GM18517 (cell line): ENCODE results near the gene FUT6.

Experiments used
- ATAC-seq: cut with Tn5 transposase; IDR thresholded peaks from one replicate; pipeline ENCODE4 v1.9.1; 2021; ENCODE audit warnings: mild to moderate bottlenecking, moderate library complexity; ENCODE audit not compliant: unreplicated experiment

Gene FUT6

DNA sequence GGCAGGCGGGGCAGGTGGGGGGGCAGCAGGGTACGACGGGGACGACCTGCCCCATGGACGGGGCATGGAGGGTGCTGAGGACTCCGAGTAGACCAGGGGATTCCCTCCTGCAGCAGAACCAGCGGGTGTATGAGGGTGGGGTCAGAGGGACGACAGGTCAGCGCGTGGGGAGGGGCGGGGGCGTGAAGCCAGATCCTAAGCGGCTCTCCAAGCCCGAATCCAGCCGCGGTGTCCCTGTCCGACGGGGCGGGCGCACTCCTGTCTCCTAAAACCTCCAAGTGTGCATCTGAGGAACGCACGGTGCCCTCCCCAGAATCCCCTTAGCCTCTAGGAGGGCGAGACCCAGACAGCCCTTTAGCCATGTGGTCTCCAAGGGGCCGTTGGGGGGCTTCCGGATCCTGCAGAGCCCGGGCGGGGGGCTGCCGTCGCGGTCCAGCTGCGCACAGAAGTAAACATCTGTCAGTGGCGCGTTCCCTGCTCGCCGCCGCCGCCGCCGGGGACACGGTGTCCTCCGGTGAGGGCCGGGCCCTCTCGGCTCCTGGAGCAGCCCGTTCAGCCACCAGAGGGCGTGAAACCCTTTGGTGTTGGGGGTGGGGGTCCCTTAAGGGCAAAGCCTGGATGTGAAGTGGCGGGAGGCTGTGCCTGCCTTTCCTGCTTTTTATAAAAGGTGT is 33.9 kb downstream of the FUT6 start:
- no peak for ATAC-seq

DNA sequence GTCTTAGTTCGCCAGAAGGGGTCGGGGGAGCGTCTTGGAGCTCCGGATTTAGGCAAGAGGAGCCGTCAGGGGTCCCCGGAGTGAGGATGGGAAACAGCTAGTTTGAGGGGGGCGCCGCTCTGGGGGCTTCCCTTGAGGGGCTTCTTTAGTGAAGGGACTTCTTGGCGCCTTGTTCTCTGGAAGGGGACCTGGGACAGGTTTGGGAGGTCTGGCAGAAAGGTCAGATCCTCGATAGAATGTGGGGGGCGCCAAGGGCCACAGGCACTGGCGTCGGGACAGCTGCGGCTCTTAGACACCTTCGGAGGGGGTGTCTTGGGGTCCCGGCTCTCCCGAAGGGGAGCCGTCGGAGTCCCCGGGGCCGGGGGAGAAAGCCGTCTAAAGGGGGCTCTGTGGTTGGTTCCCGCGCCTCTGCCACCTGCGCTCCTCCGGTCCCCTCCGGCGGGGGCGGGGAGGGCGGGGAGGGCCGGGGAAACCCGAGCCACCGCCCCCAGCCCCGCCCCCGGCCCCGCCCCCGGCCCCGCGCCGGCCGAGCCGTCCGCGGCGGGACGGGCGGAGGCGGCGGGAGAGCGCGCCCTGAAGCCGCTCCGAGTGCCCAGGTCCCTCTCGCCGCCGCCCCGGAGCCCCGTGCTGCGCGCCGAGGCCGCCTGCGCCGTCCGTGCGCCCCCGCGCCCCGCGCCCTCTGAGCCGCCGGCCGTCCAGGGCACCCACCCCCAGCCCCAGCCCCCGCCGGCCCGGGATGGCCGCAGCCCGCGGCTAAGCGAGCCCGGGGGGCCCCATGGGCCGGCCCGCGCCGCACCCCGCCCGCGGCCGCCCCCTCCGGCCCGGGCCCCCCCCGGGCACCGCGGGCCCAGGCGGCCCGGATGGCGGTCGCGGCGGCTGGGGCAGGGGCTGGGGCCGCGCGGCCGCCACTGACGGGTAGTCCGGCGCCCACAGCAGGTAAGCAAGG is 34.7 kb downstream of the FUT6 start, which contains the start of gene NRTN:
NRTN (plus strand) TSS at position 552 of the 946 bp plus-strand sequence. CDS start 19,099 bp downstream, outside the sequence.
- ATAC-seq: no peak

DNA sequence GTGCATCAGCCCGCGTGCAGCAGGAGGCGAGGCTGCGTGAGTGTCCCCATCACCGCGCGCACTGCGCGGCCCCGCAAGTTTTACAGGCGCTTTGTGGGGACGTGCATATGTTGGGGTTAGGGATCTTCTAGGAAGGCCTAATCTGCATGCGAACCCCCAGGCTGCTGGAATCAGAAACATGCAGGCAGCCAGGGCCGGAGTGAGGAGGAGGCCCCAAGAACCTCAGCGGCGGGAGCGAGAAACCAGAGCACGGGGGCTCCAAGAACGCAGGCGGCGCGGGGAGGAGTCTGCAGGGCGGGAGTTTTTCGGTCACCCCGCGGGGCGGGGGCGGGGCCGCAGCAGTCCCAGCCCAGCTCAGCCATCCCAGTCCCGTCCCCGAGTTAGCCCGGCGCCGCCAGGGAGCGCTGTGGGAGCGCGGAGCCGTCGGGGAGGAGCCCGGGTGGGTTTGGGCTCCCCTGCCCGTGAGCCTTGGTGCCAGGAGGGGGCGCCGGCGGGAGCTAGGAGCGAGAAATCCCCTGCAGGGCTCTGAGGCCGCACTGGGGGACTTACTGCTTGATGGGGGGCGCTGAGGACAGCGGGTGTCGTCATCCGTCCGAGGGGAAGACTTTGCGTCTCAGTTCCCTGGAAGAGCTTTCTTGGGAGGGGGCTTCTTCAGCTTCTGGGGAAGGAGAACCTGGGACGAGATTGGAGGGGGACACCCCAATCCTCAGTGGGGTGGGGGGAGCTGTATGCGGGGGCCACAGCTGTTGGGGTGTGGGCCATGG is 35.6 kb downstream of the FUT6 start:
- ATAC-seq: no peak

DNA sequence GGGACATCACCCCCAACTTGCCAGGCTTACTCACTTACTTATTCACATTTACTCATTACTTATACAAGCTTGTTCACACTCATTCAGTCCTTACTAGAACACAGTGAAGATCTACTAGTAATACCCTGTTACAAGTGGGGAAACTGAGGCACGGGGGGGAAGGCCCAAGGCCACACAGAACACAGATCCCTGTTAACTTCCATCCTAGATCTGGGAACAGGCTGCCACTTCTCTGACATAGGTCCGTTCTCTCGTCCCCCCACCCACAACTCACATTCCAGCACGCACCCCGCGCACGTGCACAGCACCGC is 36.1 kb downstream of the FUT6 start:
- ATAC-seq: no peak

DNA sequence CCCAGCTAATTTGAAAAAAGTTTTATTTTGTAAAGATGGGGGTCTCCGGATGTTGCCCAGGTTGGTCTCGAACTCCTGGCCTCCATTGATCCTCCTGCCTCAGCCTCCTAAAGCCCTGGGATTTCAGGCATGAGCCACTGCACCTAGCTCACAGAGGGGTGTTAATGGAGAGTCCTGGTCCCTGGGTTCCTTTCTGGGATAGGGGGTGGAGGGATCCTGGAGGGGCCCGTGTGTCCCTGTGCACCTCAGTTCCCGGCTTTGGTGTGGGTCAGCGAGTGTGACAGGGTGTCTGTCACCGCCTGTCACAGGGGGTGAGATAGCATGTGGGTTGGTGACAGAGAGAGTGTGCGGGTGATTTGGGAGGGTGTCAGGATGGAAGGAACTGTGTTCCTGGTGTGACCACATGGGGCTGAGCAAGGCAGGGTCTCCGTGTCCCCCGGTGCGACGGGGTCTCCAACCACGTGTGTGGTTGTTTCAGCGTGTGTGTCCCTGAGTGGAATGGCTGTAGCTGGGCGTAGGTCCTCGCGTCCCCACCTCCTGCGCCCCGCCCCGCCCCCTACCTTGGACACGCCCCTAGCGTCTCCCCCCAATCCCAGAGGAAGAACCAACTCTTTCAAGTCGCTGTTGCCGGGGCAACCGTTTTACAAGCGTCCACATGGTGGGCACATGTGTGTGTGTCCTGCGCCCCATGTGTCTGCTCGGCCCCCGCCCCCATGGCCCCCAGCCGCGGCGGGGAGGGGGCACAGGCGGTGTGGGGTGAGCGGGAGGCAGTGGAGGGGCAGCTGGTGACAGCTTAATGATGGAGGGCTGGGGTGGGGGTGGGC is 37.5 kb downstream of the FUT6 start:
- no peak for ATAC-seq

DNA sequence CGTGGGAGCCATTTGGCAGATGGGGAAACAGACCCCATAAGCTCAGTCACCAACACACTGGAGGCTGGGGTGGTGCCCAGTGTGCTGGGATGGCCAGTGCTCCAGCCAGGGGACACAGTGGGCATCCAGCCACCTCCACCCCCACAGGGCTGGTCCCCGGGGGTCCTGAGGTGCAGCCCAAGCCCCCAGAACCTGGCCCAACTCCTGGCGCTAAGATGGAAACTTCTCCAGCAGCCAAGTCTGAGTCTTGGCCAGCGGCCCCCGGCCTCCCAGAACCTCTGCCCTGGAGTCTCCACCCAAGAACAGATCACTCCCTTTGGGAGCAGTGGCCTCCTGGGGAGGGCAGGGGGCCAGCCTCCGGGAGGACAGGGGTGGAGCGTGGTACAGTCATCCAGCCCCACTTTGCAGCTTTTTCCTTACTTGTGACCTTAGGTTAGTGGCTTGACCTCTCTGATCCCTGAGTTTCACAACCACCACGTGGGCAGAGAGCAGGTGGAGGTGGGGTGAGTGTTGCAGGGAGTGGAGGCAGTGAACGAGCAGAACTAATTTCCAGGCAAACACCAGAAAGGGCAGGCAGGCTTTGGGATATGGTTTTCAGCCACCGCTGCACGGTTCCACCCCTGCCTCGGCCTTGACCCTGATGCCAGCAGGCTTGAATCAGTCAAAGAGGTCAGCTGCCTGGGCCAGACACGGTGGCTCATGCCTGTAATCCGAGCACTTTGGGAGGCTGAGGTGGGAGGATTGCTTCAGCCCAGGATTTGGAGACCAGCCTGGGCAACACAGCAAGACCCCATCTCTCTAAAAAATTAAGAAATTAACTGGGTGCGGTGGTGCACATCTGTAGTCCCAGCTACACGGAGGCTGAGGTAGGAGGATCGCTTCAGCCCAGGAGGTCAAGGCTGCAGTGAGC is 38.9 kb downstream of the FUT6 start:
- no peak for ATAC-seq

DNA sequence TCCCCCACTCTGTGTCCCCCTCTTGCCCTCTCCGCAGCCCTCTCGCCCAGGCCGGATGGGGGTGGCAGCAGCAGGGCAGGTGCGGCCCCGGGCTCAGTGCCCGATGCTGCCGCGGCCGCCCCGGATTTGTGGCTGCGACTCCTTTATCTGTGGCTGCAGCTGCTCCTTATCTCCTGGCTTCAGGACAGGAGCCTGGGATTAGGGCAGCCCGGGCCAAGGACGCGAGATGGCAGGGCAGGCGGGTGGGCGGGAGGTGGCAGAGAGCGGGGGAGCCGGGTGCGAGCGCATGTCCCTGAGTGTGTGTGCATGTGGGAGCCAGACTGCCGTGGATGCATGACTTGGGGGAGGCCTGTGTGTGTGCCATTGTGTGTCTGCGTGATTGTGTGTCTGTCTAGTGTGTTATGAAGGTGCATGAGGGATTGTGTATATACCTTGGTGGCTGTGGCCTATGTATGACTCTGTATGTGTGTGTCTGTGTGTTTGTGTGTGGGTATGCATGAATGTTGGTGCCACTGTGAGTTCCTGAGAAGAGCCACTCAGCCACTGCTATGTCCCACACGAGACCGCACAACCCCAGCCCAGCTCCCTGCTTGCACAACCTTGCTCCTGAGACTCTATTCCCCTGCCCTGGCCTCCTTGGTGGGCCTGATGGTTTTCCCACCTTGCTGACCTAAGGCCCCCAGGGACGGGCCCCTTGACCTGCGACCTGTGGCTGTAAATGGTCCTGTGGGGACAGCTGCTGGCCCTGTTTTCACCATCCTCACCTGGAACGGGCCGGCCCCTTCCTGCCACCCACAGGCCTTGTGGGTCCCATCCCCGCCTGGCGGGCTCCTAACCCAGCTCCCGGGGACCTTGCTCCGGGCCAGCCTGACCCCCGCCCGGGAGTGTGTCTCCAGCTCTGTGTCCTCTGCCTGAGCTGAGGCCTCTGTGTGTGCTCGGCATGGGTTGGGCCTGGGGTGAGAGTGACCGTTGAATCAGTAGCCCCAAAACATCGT is 40.0 kb downstream of the FUT6 start:
- no peak for ATAC-seq

DNA sequence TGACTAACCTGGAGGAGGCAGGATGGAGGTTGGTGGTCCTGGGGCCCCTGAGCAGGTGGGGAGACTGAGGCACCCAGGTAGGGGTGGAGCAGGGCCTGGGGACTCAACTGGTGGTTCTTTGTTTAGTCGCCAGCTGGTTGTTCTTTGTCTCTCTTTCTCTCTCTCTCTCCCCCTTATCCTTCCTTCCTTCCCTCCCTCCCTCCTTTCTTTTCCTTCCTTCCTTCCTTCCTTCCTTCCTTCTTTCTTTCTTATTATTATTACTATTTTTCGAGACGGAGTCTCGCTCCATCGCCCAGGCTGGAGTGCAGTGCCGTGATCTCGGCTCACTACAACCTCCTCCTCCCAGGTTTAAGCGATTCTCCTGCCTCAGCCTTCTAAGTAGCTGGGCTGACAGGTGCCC is 41.3 kb downstream of the FUT6 start:
- no peak for ATAC-seq

DNA sequence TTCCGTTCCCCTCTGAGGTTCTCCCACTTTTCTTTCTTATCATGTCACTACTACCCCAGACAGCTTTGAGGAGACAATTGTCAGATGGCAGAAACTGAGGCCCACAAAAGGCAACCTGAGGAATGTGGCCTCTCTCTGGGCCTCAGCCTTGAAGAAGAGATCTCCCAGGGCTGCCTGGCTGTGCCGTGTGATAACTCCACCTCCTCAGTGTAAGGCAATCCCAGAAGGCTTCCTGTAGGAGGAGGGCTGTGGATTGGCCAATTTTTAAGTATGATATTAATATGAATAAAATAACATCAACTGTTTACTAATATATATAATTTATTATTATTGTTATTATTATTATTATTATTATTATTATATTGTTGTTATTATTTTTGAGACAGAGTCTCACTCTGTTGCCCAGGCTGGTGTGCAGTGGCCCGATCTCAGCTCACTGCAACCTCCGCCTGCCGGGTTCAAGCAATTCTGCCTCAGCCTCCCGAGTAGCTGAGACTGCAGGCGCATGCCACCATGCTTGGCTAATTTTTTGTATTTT is 44.1 kb downstream of the FUT6 start:
- ATAC-seq: no peak

DNA sequence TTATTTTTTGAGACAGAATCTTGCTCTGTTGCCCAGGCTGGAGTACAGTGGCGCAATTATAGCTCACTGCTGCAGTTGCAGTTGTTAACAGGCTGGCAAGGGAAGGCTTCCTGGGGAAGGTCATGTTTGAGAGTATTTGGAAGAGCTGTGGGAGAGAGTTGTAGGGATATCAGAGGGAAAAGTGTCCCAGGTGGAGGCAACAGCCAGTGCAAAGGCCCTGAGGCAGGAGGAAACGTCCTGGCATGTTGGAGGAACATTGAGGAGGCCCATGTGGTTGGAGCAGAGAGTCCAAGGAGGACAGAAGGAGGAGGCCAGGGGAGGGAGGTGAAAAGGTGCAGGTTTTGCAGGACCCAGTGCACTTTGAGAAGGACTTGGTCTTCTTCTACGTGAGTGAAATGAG is 46.3 kb downstream of the FUT6 start:
- no peak for ATAC-seq

DNA sequence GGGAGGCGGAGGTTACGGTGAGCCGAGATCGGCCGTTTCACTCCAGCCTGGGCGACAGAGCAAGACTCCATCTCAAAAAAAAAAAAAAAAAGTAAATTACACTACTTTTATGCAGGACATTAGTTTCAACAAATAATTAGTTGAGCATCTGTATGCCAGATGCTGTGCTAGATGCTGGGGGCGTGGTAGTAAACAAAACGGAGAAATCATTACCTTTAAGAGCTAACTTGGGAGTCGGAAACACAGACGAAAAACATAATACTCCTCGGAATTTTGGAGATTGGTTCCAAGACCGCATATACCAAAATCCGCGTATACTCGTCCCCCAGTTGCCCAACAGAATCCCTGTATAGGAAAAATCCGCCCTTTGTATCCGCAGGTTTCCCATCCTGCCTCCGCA is 47.3 kb downstream of the FUT6 start:
- ATAC-seq: no peak

DNA sequence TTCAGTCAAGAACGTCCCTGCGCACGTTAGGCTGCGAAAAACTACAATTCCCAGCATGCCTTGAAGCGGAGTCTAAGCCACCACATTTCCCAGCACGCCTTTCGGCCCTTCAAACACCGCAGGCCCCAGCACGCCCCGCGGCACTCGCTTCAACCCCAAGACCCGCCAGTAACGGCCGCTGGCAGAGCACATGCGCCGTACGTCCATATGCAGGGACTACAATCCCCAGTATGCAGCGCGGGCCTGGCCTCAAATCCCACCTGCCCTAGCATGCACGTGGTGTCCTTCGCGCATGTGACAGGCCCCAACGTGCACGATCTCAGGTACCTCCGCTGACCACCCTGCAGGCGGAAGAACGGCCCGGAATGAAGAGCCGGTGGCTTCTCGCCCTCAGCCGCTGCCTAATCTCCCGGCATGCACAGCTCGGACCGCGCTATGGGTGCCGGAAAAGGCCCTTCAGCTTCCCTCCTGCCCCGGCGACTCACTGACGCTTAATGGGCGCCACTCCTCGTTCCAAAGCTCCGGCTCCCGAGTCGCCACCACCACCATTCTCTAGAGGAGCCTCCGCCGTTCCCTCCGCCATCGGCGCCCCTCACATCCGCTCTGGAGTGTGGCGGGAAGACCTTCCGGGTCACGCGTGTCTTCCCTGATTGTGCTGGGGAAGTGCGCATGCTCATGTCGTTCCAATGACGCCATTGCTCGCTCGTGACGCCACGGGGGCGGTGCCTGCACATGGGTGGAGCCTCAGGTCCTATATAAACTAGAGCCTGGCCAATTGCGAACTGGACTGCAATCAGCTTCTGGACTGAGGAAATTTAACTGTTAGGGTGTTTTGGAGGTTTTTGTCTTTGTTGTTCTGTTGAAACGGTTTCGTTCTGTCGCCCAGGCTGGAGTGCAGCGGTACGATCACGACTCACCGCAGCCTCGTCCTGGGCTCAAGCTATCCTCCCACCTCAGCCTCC is 48.7 kb downstream of the FUT6 start, which contains the start of gene DUS3L:
DUS3L (minus strand) TSS at position 605 of the 962 bp plus-strand sequence; CDS start at position 583, 22 bp downstream.
- peak; percentile 87 for ATAC-seq

DNA sequence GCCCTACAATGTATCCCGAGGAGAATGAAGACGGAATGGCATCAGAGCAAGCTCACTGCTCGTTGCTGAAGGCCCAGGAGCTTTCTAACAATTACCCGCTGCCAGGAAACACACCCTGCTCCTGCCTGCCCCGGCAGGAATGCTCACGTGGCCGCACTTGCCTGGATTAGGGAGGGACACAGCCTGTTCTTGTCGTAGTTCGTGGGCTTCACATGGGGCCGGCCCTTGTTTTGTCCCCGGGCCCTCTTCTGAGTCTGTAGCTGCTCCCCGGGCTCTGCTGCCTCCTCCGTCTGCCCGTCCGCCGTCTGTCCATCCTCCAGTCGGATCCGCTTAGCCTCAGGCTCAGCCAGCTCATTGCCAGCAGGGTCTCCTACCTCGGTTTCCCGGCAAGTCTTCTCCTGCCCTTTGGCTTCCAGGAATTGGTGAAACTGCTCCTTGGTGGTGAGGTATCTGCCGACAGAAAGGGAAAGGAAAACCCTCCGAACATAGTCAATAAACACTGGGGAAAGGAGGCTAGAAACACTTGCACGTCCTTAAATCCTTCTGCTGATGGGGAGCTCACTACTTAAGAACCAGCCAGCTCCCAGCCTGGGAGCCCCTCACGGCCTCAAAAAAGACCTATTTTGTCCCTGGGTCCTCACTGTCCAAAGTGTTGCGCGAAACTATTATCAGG is 49.5 kb downstream of the FUT6 start:
- no peak for ATAC-seq

DNA sequence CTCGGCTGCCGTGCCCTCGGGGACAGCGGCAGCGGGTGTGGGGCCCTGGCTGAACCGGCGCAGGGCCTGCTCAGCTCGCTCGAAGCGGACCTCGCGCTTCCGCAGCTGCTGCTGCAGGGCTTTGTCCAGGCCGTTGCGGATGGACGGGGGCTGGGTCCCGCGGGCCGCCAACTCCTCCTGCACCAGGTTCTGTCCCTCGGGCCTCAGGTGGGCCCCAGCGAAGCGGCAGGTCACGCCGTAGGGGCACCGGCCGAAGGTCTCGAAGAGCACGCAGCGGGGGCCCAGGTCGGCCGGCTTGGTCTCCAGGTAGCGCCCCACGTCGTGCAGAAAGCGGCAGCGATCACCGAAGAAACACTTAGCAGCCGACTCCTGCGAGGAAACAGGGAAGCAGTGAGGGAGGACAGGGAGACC is 50.1 kb downstream of the FUT6 start:
- no peak for ATAC-seq

DNA sequence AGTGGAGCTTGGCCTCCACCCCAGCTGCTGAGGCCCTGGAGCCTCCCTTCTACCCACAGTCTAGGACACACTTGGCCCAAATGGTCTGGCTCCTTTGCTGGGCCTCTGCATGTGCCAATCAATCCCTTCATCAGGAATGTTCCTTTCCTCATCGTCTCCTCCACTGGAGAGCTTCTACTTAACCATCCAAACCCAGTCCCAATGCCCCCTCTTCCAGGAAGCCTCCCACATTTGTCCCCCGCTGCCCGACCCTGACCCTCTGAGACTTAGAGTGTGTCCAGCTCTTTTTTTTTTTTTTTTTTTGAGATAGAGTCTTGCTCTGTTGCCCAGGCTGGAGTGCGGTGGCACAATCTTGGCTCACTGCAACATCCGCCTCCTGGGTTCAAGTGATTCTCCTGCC is 51.1 kb downstream of the FUT6 start:
- ATAC-seq: no peak

DNA sequence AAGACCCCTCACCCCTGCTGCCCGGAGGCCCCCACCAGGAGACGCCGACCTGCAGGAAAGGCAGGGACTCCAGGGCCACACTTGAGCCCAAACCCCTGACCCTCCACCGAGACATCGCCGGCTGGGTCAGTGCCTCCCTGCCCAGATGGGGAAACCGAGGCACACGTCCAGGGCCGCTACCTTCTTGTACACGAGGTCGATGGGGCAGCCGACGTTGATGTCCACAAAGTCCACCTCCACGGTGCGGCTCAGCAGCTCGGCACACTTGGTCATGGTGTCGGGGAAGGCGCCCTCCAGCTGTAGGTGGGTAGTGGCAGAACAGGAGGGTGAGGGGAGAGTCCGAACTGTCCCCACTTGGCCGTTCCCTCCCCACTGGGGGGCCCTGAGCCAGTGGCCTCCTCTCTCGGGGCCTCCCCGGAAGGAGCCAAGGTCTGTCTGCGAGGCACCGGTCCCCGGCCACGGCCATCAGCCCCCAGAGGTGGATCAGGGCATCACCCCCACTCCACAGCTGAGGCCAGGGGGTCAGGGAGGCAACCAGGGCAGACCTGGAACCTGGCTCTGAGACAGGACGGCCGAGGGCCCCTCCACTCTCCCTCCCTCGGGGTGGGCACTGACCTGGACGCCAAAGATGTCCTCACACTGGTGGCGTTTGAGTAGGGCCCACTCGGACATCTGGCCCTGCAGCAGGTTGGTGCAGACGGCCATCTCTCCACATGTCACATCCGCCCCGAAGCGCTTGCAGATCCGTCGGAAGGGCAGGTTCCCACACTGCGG is 51.9 kb downstream of the FUT6 start:
- ATAC-seq: no peak
